Measurements from ENCODE around the gene TM4SF4. TPM values are rescaled to one million over a fixed set of nuclear protein-coding genes. Genes with fewer than 3 reads are reported as not detected.

TM4SF4 gene
- total RNA-seq, 1 donor from 2014 or later = not detected

GRCh38 chr3:149455366-149455765, 19.1 kb upstream of the TM4SF4 start:
- DNase-seq (ENCODE audit: low read depth in 2 of 2) = no peak

GRCh38 chr3:149455989-149456388, 18.5 kb upstream of the TM4SF4 start:
- DNase-seq (ENCODE audit: low read depth in 2 of 2) = no peak

- no peak for DNase-seq (ENCODE audit: low read depth in 2 of 2)
Measured at GRCh38 chr3:149459491-149460059, 14.9 kb upstream of the TM4SF4 start.

- DNase-seq (ENCODE audit: low read depth in 2 of 2) = no peak
Measured at GRCh38 chr3:149460117-149460516, 14.4 kb upstream of the TM4SF4 start.

GRCh38 chr3:149462051-149462450, 12.4 kb upstream of the TM4SF4 start:
- DNase-seq (ENCODE audit: low read depth in 2 of 2) = no peak

GRCh38 chr3:149462581-149463011, 11.9 kb upstream of the TM4SF4 start:
- no peak for DNase-seq (ENCODE audit: low read depth in 2 of 2)

- no peak for DNase-seq (ENCODE audit: low read depth in 2 of 2)
Measured at GRCh38 chr3:149463921-149464320, 10.6 kb upstream of the TM4SF4 start.

GRCh38 chr3:149464542-149465328, 9.8 kb upstream of the TM4SF4 start:
- DNase-seq (ENCODE audit: low read depth in 2 of 2) = no peak

GRCh38 chr3:149465351-149465883, 9.1 kb upstream of the TM4SF4 start:
- no peak for DNase-seq (ENCODE audit: low read depth in 2 of 2)

- peak in 1 of 2 donors; percentile 12 for DNase-seq (ENCODE audit: low read depth in 2 of 2)
Measured at GRCh38 chr3:149466192-149466591, 8.3 kb upstream of the TM4SF4 start.

GRCh38 chr3:149468504-149469212, 5.8 kb upstream of the TM4SF4 start:
- DNase-seq (ENCODE audit: low read depth in 2 of 2) = no peak

- peak in 1 of 2 donors; percentile 14 for DNase-seq (ENCODE audit: low read depth in 2 of 2)
Measured at GRCh38 chr3:149470381-149470780, 4.1 kb upstream of the TM4SF4 start.

GRCh38 chr3:149472030-149472797, 2.3 kb upstream of the TM4SF4 start:
- DNase-seq (ENCODE audit: low read depth in 2 of 2) = no peak

- DNase-seq (ENCODE audit: low read depth in 2 of 2) = peak in 1 of 2 donors; percentile 33
Measured at GRCh38 chr3:149473357-149474249, 894 bp upstream of the TM4SF4 start.

- no peak for DNase-seq (ENCODE audit: low read depth in 2 of 2)
Measured at GRCh38 chr3:149475451-149476060, 1.1 kb downstream of the TM4SF4 start.

- DNase-seq (ENCODE audit: low read depth in 2 of 2) = no peak
Measured at GRCh38 chr3:149476225-149476624, 1.7 kb downstream of the TM4SF4 start.

- DNase-seq (ENCODE audit: low read depth in 2 of 2) = peak; percentile 10 to 71
Measured at GRCh38 chr3:149479621-149480325, 5.3 kb downstream of the TM4SF4 start.

- peak; percentile 82 to 92 for DNase-seq (ENCODE audit: low read depth in 2 of 2)
Measured at GRCh38 chr3:149480326-149481017, 6.0 kb downstream of the TM4SF4 start.

- DNase-seq (ENCODE audit: low read depth in 2 of 2) = no peak
Measured at GRCh38 chr3:149481056-149481455, 6.6 kb downstream of the TM4SF4 start.
